Left lung (tissue), 10 donors: ENCODE measurements around the gene PIGC. TPM values are rescaled to one million over a fixed set of nuclear protein-coding genes. Genes with fewer than 3 reads are reported as not detected.

Experiments used
- ATAC-seq: fragments of 200-7000 bp; cut with Tn5 transposase; one replicate; pipeline ENCODE4 v1.9.1; 2020; ENCODE audit warnings: moderate library complexity
- DNase-seq, 4 donors: peaks; one replicate each; pipeline ENCODE4 v3.0.0-alpha.2; 2013 to 2020
- H3K27ac ChIP-seq, 2 donors: fragments of 200-600 bp; sonication (generic) in 1 of 2; one replicate each; pipeline versions ENCODE4 v1.5.0 to v1.8.0; 2020 to 2021
- H3K27me3 ChIP-seq, 2 donors: fragments of 200-600 bp; sonication (generic) in 1 of 2; one replicate each; pipeline versions ENCODE4 v1.5.0 to v1.8.0; 2020 to 2021
- H3K36me3 ChIP-seq, 2 donors: fragments of 200-600 bp; sonication (generic) in 1 of 2; one replicate each; pipeline versions ENCODE4 v1.5.0 to v1.8.0; 2020 to 2021
- H3K4me1 ChIP-seq, 2 donors: fragments of 200-600 bp; one replicate each; pipeline ENCODE4 v1.8.0; 2021
- H3K4me3 ChIP-seq, 2 donors: fragments of 200-600 bp; sonication (generic) in 1 of 2; one replicate each; pipeline versions ENCODE4 v1.5.0 to v1.8.0; 2020 to 2021; ENCODE audit warnings: mild to moderate bottlenecking in 1 of 2
- H3K9me3 ChIP-seq, 2 donors: fragments of 200-600 bp; sonication (generic) in 1 of 2; one replicate each; pipeline versions ENCODE4 v1.5.0 to v1.8.0; 2020 to 2021
- intact Hi-C, 2 donors: fragments of 100-400 bp; cut with DNase I; formaldehyde crosslinking; loops; one replicate each; pipeline versions ENCODE4 v1.11.2 to v1.14.2; 2022
- polyA plus RNA-seq, 6 donors: library from polyadenylated mRNA; unstranded; fragments of 120-200 nt; gene quantifications; one replicate each; pipeline ENCODE4 v1.2.1, GENCODE V29; 2013; ENCODE audit not compliant: insufficient read length in 6 of 6
- total RNA-seq, 2 donors: library from RNA; stranded (reverse); fragmentation: NEBNext Ultra II Directional; extraction: Animal tissue kit (Norgen Biotek cat#: 25700); gene quantifications; one replicate each; pipeline ENCODE4 v1.2.1, GENCODE V29; 2021
- TF ChIP-seq, protein P1 (sequence below), 2 donors: fragments of 200-600 bp; sonication (generic) in 1 of 2; IDR thresholded peaks; one replicate each; pipeline versions ENCODE4 v1.5.0 to v1.8.0; 2021; ENCODE audit warnings: antibody characterized with exemption in 2 of 2
- donor health status: DM: no; HTN: yes; CAD: no.
- donor health status: DM: no; HTN: no; CAD: no.

The PIGC gene
- total and polyA plus RNA-seq, 8 donors: 22.3 to 45.8 (median 44.1) TPM

DNA sequence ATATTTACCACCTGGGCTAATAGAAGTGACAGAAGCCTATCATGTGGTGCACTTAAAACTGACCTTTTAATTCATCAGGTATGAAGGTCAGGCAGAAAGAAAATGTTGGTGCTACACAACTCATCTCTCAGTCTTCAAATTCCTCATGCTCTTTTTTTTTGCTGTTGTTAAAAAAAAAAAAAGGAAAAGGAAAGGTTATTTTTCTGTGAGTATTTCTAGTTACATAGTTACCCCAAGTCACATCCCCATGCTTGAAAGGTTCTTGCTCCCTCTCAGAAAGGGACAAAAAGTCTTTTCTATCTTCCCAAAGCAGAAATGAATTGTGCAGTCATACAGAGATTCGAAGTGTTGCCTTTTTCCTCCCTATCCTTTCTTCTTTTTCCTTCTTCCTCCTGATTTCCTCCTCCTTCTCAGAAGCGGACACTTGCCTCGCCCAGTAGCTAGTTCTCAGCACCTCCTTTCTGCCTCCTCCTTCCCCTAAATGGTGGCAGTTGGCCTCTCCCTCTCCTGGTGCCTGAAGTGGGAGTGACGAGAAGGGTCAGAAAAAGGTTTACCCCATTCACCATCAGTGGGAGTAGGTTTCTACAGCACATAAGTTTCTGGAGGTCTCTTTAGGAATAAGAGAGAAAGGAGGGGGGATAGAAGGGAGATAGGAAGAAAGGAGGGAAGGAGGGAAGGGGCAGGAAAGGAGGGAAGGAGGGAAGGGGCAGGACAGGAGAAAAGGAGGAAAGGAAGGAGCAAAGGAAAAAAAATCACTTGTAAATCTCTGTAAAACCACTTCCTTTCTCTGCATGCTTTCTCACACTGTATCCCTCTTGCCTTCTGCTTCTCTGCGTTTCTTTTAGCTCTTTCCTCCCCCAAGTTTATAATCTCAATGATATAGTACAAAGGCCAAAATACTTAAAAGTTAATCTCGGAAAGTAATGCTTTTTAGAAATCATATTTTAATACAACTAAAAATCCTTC is 43.8 kb downstream of the PIGC start:
- Histone ChIP-seq H3K9me3 (no peaks in the 10 kb centered on the region), H3K36me3 (no peaks in the 10 kb centered on the region), H3K27me3 (no peaks in the 10 kb centered on the region), H3K27ac (peak overlapping the region in 1 of 2 donors; percentile 50), H3K4me3 (no peak overlapping the region), H3K4me1 (peaks cover 10 to 11% of the 10 kb centered on the region in 2 donors)
- intact Hi-C loops: loop anchor here in 1 of 2 donors (10.0 kb wide), 1 partner anchor 395 kb away; no protein-coding TSS in a partner anchor
- ATAC-seq: no peak
- TF ChIP-seq, protein P1, sequence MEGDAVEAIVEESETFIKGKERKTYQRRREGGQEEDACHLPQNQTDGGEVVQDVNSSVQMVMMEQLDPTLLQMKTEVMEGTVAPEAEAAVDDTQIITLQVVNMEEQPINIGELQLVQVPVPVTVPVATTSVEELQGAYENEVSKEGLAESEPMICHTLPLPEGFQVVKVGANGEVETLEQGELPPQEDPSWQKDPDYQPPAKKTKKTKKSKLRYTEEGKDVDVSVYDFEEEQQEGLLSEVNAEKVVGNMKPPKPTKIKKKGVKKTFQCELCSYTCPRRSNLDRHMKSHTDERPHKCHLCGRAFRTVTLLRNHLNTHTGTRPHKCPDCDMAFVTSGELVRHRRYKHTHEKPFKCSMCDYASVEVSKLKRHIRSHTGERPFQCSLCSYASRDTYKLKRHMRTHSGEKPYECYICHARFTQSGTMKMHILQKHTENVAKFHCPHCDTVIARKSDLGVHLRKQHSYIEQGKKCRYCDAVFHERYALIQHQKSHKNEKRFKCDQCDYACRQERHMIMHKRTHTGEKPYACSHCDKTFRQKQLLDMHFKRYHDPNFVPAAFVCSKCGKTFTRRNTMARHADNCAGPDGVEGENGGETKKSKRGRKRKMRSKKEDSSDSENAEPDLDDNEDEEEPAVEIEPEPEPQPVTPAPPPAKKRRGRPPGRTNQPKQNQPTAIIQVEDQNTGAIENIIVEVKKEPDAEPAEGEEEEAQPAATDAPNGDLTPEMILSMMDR (IDR thresholded peaks at IDR 0.05): no peak
- DNase-seq: no peak

DNA sequence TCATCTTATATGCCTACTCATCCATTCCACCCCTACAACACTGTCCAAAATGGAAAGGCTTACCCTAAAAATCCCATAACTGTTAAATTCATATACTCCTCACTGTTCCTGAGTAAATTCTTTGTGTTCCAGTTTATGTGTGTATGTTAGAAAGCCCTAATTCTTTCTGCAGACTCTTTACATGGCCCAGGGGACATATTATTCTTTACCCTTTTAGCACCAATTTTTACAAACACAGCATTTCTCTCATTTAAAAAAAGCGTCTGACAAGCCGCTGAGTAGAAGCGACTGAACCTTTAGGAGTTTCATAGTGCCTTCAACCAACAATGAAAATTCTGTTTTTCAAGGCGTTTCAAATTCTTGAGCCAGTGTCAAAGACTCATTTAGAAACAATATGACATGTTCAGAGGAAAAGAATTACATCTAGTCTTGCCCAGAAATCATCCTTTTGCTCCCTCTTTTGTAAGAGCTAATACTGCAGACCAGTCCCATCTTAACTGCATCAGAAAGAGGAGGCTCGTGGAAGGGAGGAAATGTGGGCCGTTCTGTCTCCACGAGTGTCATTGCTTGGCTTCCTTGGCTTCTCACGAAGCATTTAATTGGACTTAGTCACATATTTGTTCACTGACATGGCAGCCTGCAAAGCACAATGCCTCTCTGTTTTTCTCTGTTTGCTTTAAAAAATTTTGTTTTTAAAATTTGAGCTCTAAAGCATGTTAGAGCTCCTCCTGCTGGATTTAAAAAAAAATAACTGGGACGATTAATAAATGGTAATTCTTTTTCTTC is 44.7 kb downstream of the PIGC start:
- Histone ChIP-seq H3K4me1 (peaks cover 12 to 18% of the 10 kb centered on the region in 2 donors), H3K27ac (peak overlapping the region; percentile 29 to 48), H3K9me3 (no peaks in the 10 kb centered on the region), H3K36me3 (no peaks in the 10 kb centered on the region), H3K27me3 (no peaks in the 10 kb centered on the region), H3K4me3 (no peak overlapping the region)
- TF ChIP-seq, protein P1 (IDR thresholded peaks at IDR 0.05): peak; percentile 18 to 51
- DNase-seq (peak in 3 of 4 donors; percentile 47 to 53 (median 48)), ATAC-seq (peak; percentile 86)
- intact Hi-C loops: no loop called here

DNA sequence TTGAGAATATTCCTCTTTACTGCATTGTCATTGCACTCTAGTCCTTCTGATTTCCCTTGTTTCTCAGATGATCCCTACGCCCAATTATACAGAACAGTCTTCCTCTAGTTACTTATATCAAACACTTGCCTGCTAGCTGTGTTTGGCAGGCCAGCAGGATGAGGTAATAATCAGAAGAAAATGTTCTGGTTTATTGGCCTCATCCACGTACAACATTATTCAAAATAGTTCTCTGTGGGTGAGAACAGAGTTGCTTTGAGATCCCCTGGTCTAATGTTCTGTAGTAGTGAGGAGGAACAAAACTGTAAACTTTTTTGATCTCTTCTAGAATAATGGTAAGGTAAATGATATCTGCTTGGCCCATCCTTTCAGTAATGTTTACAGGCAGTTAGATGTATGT is 45.7 kb downstream of the PIGC start:
- no peak for ATAC-seq
- no peaks in the 10 kb centered on the region for H3K9me3 ChIP-seq
- no peaks in the 10 kb centered on the region for H3K36me3 ChIP-seq
- intact Hi-C loops: no loop called here
- no peak overlapping the region for H3K4me3 ChIP-seq
- peaks cover 19 to 24% of the 10 kb centered on the region in 2 donors for H3K4me1 ChIP-seq
- H3K27ac ChIP-seq: peak overlapping the region in 1 of 2 donors; percentile 29
- H3K27me3 ChIP-seq: no peaks in the 10 kb centered on the region
- no peak for DNase-seq
- TF ChIP-seq, protein P1 (IDR thresholded peaks at IDR 0.05): no peak

- intact Hi-C loops: no loop called here
- Histone ChIP-seq H3K4me3 (no peak overlapping the region), H3K4me1 (peaks cover 19 to 24% of the 10 kb centered on the region in 2 donors), H3K27ac (no peak overlapping the region), H3K27me3 (no peaks in the 10 kb centered on the region), H3K9me3 (no peaks in the 10 kb centered on the region), H3K36me3 (no peaks in the 10 kb centered on the region)
- TF ChIP-seq, protein P1 (IDR thresholded peaks at IDR 0.05): no peak
- DNase-seq: no peak
- ATAC-seq: no peak
Measured at GRCh38 chr1:172397633-172398032, 46.2 kb downstream of the PIGC start.

DNA sequence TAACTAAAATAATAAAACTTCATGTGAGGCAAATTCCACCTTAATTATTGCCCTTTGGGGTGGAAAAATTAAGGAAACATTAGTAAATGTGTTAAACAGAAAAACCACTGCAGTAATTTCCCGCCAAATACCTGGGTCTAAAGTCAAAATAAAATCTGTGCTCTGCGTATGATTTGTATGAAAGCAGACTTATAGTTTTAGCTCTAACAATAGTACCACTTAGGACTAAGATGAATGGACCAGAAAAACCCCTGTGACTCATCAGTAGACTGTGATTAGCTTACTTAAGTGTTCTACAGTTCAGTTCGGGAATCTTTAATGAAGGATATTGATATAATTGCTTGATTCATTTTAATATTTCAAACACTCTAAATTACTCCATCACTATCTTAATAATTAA is 46.6 kb downstream of the PIGC start:
- H3K36me3 ChIP-seq: no peaks in the 10 kb centered on the region
- H3K27me3 ChIP-seq: no peaks in the 10 kb centered on the region
- H3K4me3 ChIP-seq: no peak overlapping the region
- H3K4me1 ChIP-seq: peaks cover 19 to 24% of the 10 kb centered on the region in 2 donors
- no peaks in the 10 kb centered on the region for H3K9me3 ChIP-seq
- intact Hi-C loops: no loop called here
- ATAC-seq (peak; percentile 21), DNase-seq (no peak)
- no peak overlapping the region for H3K27ac ChIP-seq
- TF ChIP-seq, protein P1 (IDR thresholded peaks at IDR 0.05): no peak
